ENCODE measurements around the gene CPA4. TPM values are rescaled to one million over a fixed set of nuclear protein-coding genes. Genes with fewer than 3 reads are reported as not detected.
"Not testable (repeated sequence)": the region's sequence is repeated elsewhere in the genome, so short reads cannot be mapped to it uniquely, and the experiment has no call there.

CPA4 gene
- not detected for total RNA-seq

GRCh38 chr7:130292682-130293257, at the start of gene CPA4:
CPA4 (plus strand) TSS chr7:130293161; CDS start chr7:130293181, 20 bp downstream.
- Histone ChIP-seq H3K27me3 (no peaks in the 10 kb centered on the region), H3K4me3 (replicated peaks in 1 of 3) (no peak within 1 kb of the TSS), H3K4me1 (no peaks in the 10 kb centered on the region), H3K36me3 (no peaks in the 10 kb centered on the region), H3K9me3 (no peaks in the 10 kb centered on the region), H3K27ac (no peak within 1 kb of the TSS)
- intact Hi-C loops (cut with DNase I): no loop called here
- WGBS, 2 donors: 63 to 83% methylated on average over 1 of the region's 1 CpG
- no peak for DNase-seq
- no peak for TF ChIP-seq CTCF (IDR thresholded peaks at IDR 0.05)
- TF ChIP-seq POLR2A (IDR thresholded peaks at IDR 0.05): no peak

GRCh38 chr7:130243486-130243885, 49.5 kb upstream of the CPA4 start:
- intact Hi-C loops (cut with DNase I); H3K27me3 ChIP-seq; H3K9me3 ChIP-seq; H3K27ac ChIP-seq; H3K4me1 ChIP-seq; DNase-seq; H3K36me3 ChIP-seq; H3K4me3 ChIP-seq (replicated peaks in 1 of 3): not testable (repeated sequence)
- 37 to 58% methylated on average over 1 of the region's 1 CpG for WGBS, 2 donors

GRCh38 chr7:130246491-130246890, 46.5 kb upstream of the CPA4 start:
- intact Hi-C loops (cut with DNase I): not testable (repeated sequence)
- WGBS, 2 donors: 91 to 93% methylated on average over 1 of the region's 1 CpG

GRCh38 chr7:130248842-130249241, 44.1 kb upstream of the CPA4 start:
- H3K4me1 ChIP-seq; intact Hi-C loops (cut with DNase I); H3K27me3 ChIP-seq; H3K4me3 ChIP-seq (replicated peaks in 1 of 3); H3K36me3 ChIP-seq; H3K9me3 ChIP-seq; H3K27ac ChIP-seq; DNase-seq: not testable (repeated sequence)
- WGBS, 2 donors: 95 to 96% methylated on average over 5 of the region's 5 CpGs

More at GRCh38 chr7:130246491-130246890, 46.5 kb upstream of the CPA4 start:
- not testable (repeated sequence) for H3K27ac ChIP-seq; H3K27me3 ChIP-seq; H3K4me3 ChIP-seq (replicated peaks in 1 of 3); H3K36me3 ChIP-seq; H3K4me1 ChIP-seq; DNase-seq; H3K9me3 ChIP-seq

GRCh38 chr7:130249626-130250025, 43.3 kb upstream of the CPA4 start:
- H3K4me3 ChIP-seq (replicated peaks in 1 of 3); intact Hi-C loops (cut with DNase I); DNase-seq; H3K27ac ChIP-seq; H3K36me3 ChIP-seq; H3K27me3 ChIP-seq; H3K9me3 ChIP-seq; H3K4me1 ChIP-seq: not testable (repeated sequence)
- 95 to 96% methylated on average over 3 of the region's 3 CpGs for WGBS, 2 donors

- Histone ChIP-seq H3K36me3 (no peaks in the 10 kb centered on the region), H3K4me1 (no peaks in the 10 kb centered on the region), H3K27ac (no peak overlapping the region), H3K27me3 (no peaks in the 10 kb centered on the region), H3K9me3 (no peaks in the 10 kb centered on the region), H3K4me3 (replicated peaks in 1 of 3) (no peak overlapping the region)
- no peak for TF ChIP-seq POLR2A (IDR thresholded peaks at IDR 0.05)
- no peak for TF ChIP-seq CTCF (IDR thresholded peaks at IDR 0.05)
- DNase-seq: no peak
- intact Hi-C loops (cut with DNase I): no loop called here
- 78 to 93% methylated on average over 3 to 5 of the region's 6 CpGs for WGBS, 2 donors
These were observed 38.4 kb upstream of the CPA4 start for GRCh38 chr7:130254555-130254954.

- Histone ChIP-seq H3K9me3 (no peaks in the 10 kb centered on the region), H3K27me3 (no peaks in the 10 kb centered on the region), H3K4me3 (replicated peaks in 1 of 3) (no peak overlapping the region), H3K27ac (no peak overlapping the region), H3K36me3 (no peaks in the 10 kb centered on the region), H3K4me1 (no peaks in the 10 kb centered on the region)
- intact Hi-C loops (cut with DNase I): no loop called here
- TF ChIP-seq POLR2A (IDR thresholded peaks at IDR 0.05) (no peak), CTCF (IDR thresholded peaks at IDR 0.05) (no peak)
- 75 to 76% methylated on average over 2 of the region's 2 CpGs for whole genome bisulfite sequencing, 2 donors
- DNase-seq: no peak
These were observed 36.3 kb upstream of the CPA4 start for GRCh38 chr7:130256704-130257103.
